Liver (tissue), 9 donors: ENCODE data around the gene ASIC1. TPM values are rescaled to one million over a fixed set of nuclear protein-coding genes. Genes with fewer than 3 reads are reported as not detected.

ENCODE experiments used
- DNase-seq: peaks from one replicate; pipeline ENCODE4 v3.0.0-alpha.2; 2017; ENCODE audit warnings: low spot score
- H3K27ac ChIP-seq, 2 donors: one replicate each; pipeline ENCODE4 v1.7.0; 2013; ENCODE audit warnings: inconsistent platforms in 2 of 2, low read length in 2 of 2, control low read depth in 1 of 2, low read depth in 1 of 2, mild to moderate bottlenecking in 1 of 2
- H3K27me3 ChIP-seq, 4 donors: one replicate each; pipeline versions ENCODE4 v1.6.1 to v1.7.0; 2013; ENCODE audit warnings: low read length in 3 of 4, inconsistent platforms in 1 of 4, mild to moderate bottlenecking in 1 of 4, moderate library complexity in 1 of 4; ENCODE audit not compliant: control insufficient read depth in 4 of 4, insufficient read depth in 4 of 4
- H3K36me3 ChIP-seq, 4 donors: one replicate each; pipeline versions ENCODE4 v1.6.1 to v1.7.0; 2013; ENCODE audit warnings: low read length in 3 of 4, mild to moderate bottlenecking in 3 of 4, low read depth in 1 of 4, moderate library complexity in 1 of 4; ENCODE audit not compliant: control insufficient read depth in 4 of 4, insufficient read depth in 3 of 4
- H3K4me1 ChIP-seq, 4 donors: one replicate each; pipeline versions ENCODE4 v1.6.1 to v1.7.0; 2013; ENCODE audit warnings: low read length in 3 of 4, mild to moderate bottlenecking in 3 of 4, moderate library complexity in 1 of 4; ENCODE audit not compliant: control insufficient read depth in 4 of 4, insufficient read depth in 4 of 4
- H3K4me3 ChIP-seq, 3 donors: one replicate each; pipeline versions ENCODE4 v1.6.1 to v1.7.0; 2013; ENCODE audit warnings: low read length in 3 of 3, control low read depth in 1 of 3, low read depth in 1 of 3, mild to moderate bottlenecking in 1 of 3
- H3K9ac ChIP-seq, 2 donors: one replicate each; pipeline ENCODE4 v1.7.0; 2013; ENCODE audit warnings: low read length in 2 of 2, mild to moderate bottlenecking in 2 of 2, moderate library complexity in 2 of 2, control low read depth in 1 of 2, low read depth in 1 of 2
- H3K9me3 ChIP-seq, 4 donors: one replicate each; pipeline versions ENCODE4 v1.6.1 to v1.7.0; 2013; ENCODE audit warnings: low read length in 3 of 4; ENCODE audit not compliant: control insufficient read depth in 4 of 4
- ATF3 ChIP-seq: IDR thresholded peaks from 2 replicates; pipeline ENCODE4 v1.6.1; 2016; ENCODE audit warnings: antibody characterized with exemption
- CTCF ChIP-seq: fragments of 150-350 bp; IDR thresholded peaks from 2 replicates; pipeline ENCODE4 v1.5.1; 2017; ENCODE audit warnings: improper control_type of control experiment, low read depth, low read length; ENCODE audit not compliant: missing input control
- EGR1 ChIP-seq, 2 donors: IDR thresholded peaks; 2 replicates each; pipeline ENCODE4 v1.6.1; 2016 to 2018; ENCODE audit warnings: antibody characterized with exemption in 2 of 2, low read depth in 2 of 2
- FOXA1 ChIP-seq: IDR thresholded peaks from 2 replicates; pipeline ENCODE4 v1.6.1; 2016; ENCODE audit warnings: antibody characterized with exemption
- FOXA2 ChIP-seq: IDR thresholded peaks from 2 replicates; pipeline ENCODE4 v1.6.1; 2016; ENCODE audit warnings: antibody characterized with exemption
- GABPA ChIP-seq, 2 donors: IDR thresholded peaks in 1 of 2; conservative IDR thresholded peaks in 1 of 2; 2 replicates each; pipeline ENCODE4 v1.6.1; 2016; ENCODE audit warnings: antibody characterized with exemption in 2 of 2, mild to moderate bottlenecking in 1 of 2, moderate library complexity in 1 of 2
- HNF4A ChIP-seq, 2 donors: conservative IDR thresholded peaks; 2 replicates each; pipeline ENCODE4 v1.6.1; 2016; ENCODE audit warnings: antibody characterized with exemption in 2 of 2, mild to moderate bottlenecking in 2 of 2
- HNF4G ChIP-seq: IDR thresholded peaks from 2 replicates; pipeline ENCODE4 v1.6.1; 2016; ENCODE audit warnings: antibody characterized with exemption
- JUND ChIP-seq, 2 donors: IDR thresholded peaks; 2 replicates each; pipeline ENCODE4 v1.6.1; 2016; ENCODE audit warnings: antibody characterized with exemption in 2 of 2
- MAX ChIP-seq: IDR thresholded peaks from 2 replicates; pipeline ENCODE4 v1.6.1; 2016; ENCODE audit warnings: antibody characterized with exemption
- RAD21 ChIP-seq, 2 donors: IDR thresholded peaks; 2 replicates each; pipeline ENCODE4 v1.6.1; 2016; ENCODE audit warnings: antibody characterized with exemption in 2 of 2, mild to moderate bottlenecking in 2 of 2
- REST ChIP-seq: IDR thresholded peaks from 2 replicates; pipeline ENCODE4 v1.6.1; 2016; ENCODE audit warnings: antibody characterized with exemption, mild to moderate bottlenecking
- RXRA ChIP-seq, 2 donors: IDR thresholded peaks; 2 replicates each; pipeline ENCODE4 v1.6.1; 2017 to 2018; ENCODE audit warnings: antibody characterized with exemption in 2 of 2, mild to moderate bottlenecking in 1 of 2
- SP1 ChIP-seq: IDR thresholded peaks from 2 replicates; pipeline ENCODE4 v1.6.1; 2018; ENCODE audit warnings: antibody characterized with exemption, mild to moderate bottlenecking
- TAF1 ChIP-seq: conservative IDR thresholded peaks from 2 replicates; pipeline ENCODE4 v1.6.1; 2016; ENCODE audit warnings: antibody characterized with exemption, mild to moderate bottlenecking
- YY1 ChIP-seq: IDR thresholded peaks from 2 replicates; pipeline ENCODE4 v1.6.1; 2016; ENCODE audit warnings: antibody characterized with exemption, mild to moderate bottlenecking
- ZBTB33 ChIP-seq: IDR thresholded peaks from 2 replicates; pipeline ENCODE4 v1.6.1; 2016; ENCODE audit warnings: antibody characterized with exemption
- WGBS: extraction: QIAGEN DNeasy Blood & Tissue Kit; methylation state at CpG from one replicate; pipeline ENCODE4 v1.1.7; 2013; 5-methylcytosine and 5-hydroxymethylcytosine counted together
- polyA plus RNA-seq, 2 donors: library from polyadenylated mRNA; stranded (reverse) in 1 of 2; unstranded in 1 of 2; fragments of 200-250 nt in 1 of 2; fragments of >200 nt in 1 of 2; fragmentation: Nextera tagmentation in 1 of 2; extraction: Ambion mirVana in 1 of 2; gene quantifications; one replicate each; pipeline versions ENCODE4 v1.2.1 to v1.2.3, GENCODE V29; 2013 to 2015
- total RNA-seq, 2 donors: library from RNA; depleted of rRNA; stranded (reverse); fragments of >200 nt; gene quantifications; one replicate each; pipeline ENCODE4 v1.2.3, GENCODE V29; 2014
- donor health status: healthy.
- donor health status: healthy.
- donor health status: healthy.
- donor health status: healthy.
- donor health status: healthy.

ASIC1 gene
- total and polyA plus RNA-seq, 4 donors: 0.05 to 0.08 (median 0.06) TPM; not detected in 1

- Histone ChIP-seq H3K4me3 (no peak overlapping the region), H3K9me3 (no peaks in the 10 kb centered on the region), H3K36me3 (no peaks in the 10 kb centered on the region), H3K9ac (no peak overlapping the region), H3K4me1 (peaks cover 0 to 6% (median 0%) of the 10 kb centered on the region in 4 donors), H3K27me3 (no peaks in the 10 kb centered on the region), H3K27ac (no peak overlapping the region)
- TF ChIP-seq ZBTB33 (no peak), JUND (IDR thresholded peaks at IDR 0.05) (no peak), MAX (no peak), FOXA1 (no peak), YY1 (no peak), HNF4A (conservative IDR thresholded peaks at IDR 0.05) (no peak)
- no peak for DNase-seq
- 84% methylated on average over 3 of the region's 3 CpGs for WGBS
Observed at GRCh38 chr12:50065726-50066310, 8.4 kb downstream of the ASIC1 start.

- TF ChIP-seq RXRA (IDR thresholded peaks at IDR 0.05) (peak in 1 of 2 donors; percentile 33), SP1 (no peak), HNF4A (conservative IDR thresholded peaks at IDR 0.05) (no peak), FOXA2 (no peak)
- no peak overlapping the region for H3K4me3 ChIP-seq
- peaks cover 0 to 4% (median 0%) of the 10 kb centered on the region in 4 donors for H3K4me1 ChIP-seq
- no peaks in the 10 kb centered on the region for H3K36me3 ChIP-seq
- WGBS: 71% methylated on average over 5 of the region's 5 CpGs
- H3K9me3 ChIP-seq: no peaks in the 10 kb centered on the region
- H3K27ac ChIP-seq: no peak overlapping the region
- no peak for DNase-seq
- no peak overlapping the region for H3K9ac ChIP-seq
- no peaks in the 10 kb centered on the region for H3K27me3 ChIP-seq
Observed at GRCh38 chr12:50066402-50066801, 9.0 kb downstream of the ASIC1 start.

- H3K9me3 ChIP-seq: no peaks in the 10 kb centered on the region
- 94% methylated on average over 5 of the region's 5 CpGs for WGBS
- DNase-seq: no peak
- H3K36me3 ChIP-seq: no peaks in the 10 kb centered on the region
- no peak overlapping the region for H3K4me3 ChIP-seq
- TF ChIP-seq HNF4A (conservative IDR thresholded peaks at IDR 0.05) (no peak), JUND (IDR thresholded peaks at IDR 0.05) (no peak), RAD21 (IDR thresholded peaks at IDR 0.05) (no peak), HNF4G (no peak), FOXA1 (no peak), REST (no peak), SP1 (no peak), RXRA (IDR thresholded peaks at IDR 0.05) (no peak), GABPA (IDR thresholded peaks at IDR 0.05 in 1 of 2, conservative IDR thresholded peaks at IDR 0.05 in 1 of 2) (no peak), EGR1 (IDR thresholded peaks at IDR 0.05; ENCODE audit: low read depth in 2 of 2) (no peak), CTCF (no peak), ATF3 (no peak), TAF1 (no peak), FOXA2 (no peak), MAX (no peak)
- H3K4me1 ChIP-seq: peaks cover 0 to 4% (median 0%) of the 10 kb centered on the region in 4 donors
- H3K9ac ChIP-seq: no peak overlapping the region
- no peaks in the 10 kb centered on the region for H3K27me3 ChIP-seq
- no peak overlapping the region for H3K27ac ChIP-seq
Observed at GRCh38 chr12:50069069-50069468, 11.7 kb downstream of the ASIC1 start.
